NB4 (cell line): ENCODE measurements around the gene LCLAT1.
"Not testable (repeated sequence)": the region's sequence is repeated elsewhere in the genome, so short reads cannot be mapped to it uniquely, and the experiment has no call there.

Source experiments
- DNase-seq: peaks from one replicate; pipeline ENCODE4 v3.0.0; 2010; ENCODE audit warnings: low read depth
- H3K4me3 ChIP-seq: one replicate; pipeline ENCODE4 v1.5.1; 2011; ENCODE audit warnings: mild to moderate bottlenecking, low read depth, low read length, moderate library complexity
- MYC ChIP-seq: IDR thresholded peaks from 2 replicates; pipeline ENCODE4 v1.6.1; 2011; ENCODE audit warnings: low read depth, low read length
- POLR2A ChIP-seq: IDR thresholded peaks from 2 replicates; pipeline ENCODE4 v1.6.1; 2011; ENCODE audit warnings: mild to moderate bottlenecking; ENCODE audit not compliant: insufficient read length; ENCODE audit errors: extremely low read depth
- TF ChIP-seq, protein P1 (sequence below): IDR thresholded peaks from 2 replicates; pipeline ENCODE4 v1.6.1; 2011; ENCODE audit warnings: low read depth, low read length
- TF ChIP-seq, protein P2 (sequence below): IDR thresholded peaks from one replicate; pipeline ENCODE4 v1.5.1; 2012; ENCODE audit warnings: low read depth, low read length

Gene LCLAT1

DNA sequence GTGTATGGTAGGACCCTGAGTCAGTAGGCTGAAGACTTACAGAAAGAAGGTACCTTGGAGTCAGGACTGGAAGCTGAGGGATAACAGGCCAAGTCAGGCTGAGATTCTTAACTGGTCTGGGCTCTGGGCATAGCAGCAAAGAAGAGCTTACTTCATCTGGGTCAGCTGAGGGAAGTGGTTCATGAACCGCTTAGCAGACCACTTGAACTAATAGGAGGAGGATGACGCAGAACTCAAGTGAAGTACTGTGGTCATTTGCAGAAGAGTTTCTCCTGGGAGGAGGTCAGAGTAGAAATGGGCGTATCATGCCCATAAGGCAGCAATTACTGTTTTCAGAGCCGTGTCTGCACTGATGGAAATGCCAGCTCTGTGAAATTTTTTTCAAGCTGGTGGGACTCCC is 164.5 kb downstream of the LCLAT1 start:
- no peak for TF ChIP-seq POLR2A
- TF ChIP-seq, protein P1, sequence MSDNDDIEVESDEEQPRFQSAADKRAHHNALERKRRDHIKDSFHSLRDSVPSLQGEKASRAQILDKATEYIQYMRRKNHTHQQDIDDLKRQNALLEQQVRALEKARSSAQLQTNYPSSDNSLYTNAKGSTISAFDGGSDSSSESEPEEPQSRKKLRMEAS = no peak
- TF ChIP-seq, protein P2, sequence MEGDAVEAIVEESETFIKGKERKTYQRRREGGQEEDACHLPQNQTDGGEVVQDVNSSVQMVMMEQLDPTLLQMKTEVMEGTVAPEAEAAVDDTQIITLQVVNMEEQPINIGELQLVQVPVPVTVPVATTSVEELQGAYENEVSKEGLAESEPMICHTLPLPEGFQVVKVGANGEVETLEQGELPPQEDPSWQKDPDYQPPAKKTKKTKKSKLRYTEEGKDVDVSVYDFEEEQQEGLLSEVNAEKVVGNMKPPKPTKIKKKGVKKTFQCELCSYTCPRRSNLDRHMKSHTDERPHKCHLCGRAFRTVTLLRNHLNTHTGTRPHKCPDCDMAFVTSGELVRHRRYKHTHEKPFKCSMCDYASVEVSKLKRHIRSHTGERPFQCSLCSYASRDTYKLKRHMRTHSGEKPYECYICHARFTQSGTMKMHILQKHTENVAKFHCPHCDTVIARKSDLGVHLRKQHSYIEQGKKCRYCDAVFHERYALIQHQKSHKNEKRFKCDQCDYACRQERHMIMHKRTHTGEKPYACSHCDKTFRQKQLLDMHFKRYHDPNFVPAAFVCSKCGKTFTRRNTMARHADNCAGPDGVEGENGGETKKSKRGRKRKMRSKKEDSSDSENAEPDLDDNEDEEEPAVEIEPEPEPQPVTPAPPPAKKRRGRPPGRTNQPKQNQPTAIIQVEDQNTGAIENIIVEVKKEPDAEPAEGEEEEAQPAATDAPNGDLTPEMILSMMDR = no peak
- TF ChIP-seq MYC = no peak
- DNase-seq = peak; percentile 4
- H3K4me3 ChIP-seq = no peak overlapping the region

DNA sequence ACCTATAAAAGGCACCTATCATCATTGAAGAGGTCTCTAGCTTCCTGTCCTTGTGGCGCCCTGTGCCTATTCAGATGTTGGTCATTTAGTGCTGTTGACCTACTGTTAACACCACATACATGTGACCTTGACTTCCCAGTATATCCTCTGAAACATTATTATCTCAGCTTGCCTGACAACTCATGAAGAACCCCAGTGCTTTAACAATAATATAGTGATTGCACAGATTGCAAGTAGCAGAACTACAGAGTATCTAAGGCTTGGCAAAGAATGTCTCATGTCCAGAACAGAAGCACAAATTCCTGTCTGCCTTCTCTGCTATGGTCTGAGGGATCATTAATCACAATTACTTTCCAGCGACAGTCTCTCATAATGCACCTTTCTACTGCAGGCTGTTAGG is 165.3 kb downstream of the LCLAT1 start:
- TF ChIP-seq POLR2A = no peak
- no peak for TF ChIP-seq MYC
- TF ChIP-seq, protein P2 = no peak
- TF ChIP-seq, protein P1 = no peak

DNA sequence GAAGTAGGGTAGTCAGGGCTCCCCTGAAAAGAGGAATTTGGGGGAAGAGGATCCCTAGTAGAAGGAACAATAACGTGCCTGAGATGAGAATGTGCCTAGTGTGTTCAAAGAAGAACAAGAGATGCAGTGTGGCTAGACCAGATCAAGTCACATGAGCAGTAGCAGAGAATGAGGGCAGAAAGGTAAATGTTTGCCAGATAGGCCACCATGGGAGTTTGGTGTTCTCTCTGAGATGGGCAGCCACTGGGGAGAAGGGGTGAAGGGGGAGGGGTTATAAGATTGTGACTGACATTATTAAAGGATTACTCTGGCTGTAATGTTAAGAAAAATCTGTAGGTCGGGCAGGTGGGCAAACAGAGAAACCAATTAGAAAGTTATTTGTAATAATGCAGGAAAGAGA is 166.0 kb downstream of the LCLAT1 start:
- TF ChIP-seq POLR2A = no peak
- TF ChIP-seq, protein P2 = no peak
- TF ChIP-seq, protein P1 = no peak
- no peak for TF ChIP-seq MYC
- no peak for DNase-seq
- no peak overlapping the region for H3K4me3 ChIP-seq

More for the DNA sequence above, 165.3 kb downstream of the LCLAT1 start:
- DNase-seq = no peak
- H3K4me3 ChIP-seq = no peak overlapping the region

DNA sequence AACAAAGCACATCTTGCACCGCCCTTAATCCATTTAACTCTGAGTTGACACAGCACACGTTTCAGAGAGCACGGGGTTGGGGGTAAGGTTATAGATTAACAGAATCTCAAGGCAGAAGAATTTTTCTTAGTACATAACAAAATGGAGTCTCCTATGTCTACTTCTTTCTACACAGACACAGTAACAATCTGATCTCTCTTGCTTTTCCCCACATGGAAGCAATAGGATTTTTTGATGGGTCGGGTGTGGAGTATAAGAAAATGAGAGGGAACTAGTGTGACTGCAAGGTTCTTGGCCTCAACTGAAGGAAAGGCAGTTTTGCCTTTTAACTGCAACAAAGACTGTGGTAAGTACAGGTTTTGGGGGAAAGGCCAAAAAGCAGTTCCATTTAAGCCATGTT is 167.2 kb downstream of the LCLAT1 start:
- H3K4me3 ChIP-seq, DNase-seq: not testable (repeated sequence)

DNA sequence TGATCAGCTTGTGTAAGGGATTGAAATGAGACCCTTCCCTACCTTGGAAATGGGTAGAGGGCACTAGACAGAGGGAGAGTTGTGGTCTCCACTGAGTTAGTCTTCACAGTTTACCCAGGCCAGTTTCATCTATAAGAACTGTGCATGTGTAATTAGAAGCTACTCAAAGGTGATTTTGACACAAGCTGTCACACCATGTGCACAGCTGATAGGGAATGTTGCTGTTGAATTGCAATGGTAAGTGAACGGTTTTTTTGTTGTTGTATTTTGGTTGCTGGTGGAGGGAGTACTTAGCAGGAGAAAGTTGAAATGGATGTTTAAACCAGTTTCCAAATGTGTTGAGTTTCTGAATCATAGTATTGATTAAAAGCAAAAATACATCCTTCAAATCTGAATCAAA is 168.9 kb downstream of the LCLAT1 start:
- TF ChIP-seq, protein P1 = no peak
- TF ChIP-seq, protein P2 = no peak
- TF ChIP-seq MYC (no peak), POLR2A (no peak)
- DNase-seq = no peak
- no peak overlapping the region for H3K4me3 ChIP-seq

DNA sequence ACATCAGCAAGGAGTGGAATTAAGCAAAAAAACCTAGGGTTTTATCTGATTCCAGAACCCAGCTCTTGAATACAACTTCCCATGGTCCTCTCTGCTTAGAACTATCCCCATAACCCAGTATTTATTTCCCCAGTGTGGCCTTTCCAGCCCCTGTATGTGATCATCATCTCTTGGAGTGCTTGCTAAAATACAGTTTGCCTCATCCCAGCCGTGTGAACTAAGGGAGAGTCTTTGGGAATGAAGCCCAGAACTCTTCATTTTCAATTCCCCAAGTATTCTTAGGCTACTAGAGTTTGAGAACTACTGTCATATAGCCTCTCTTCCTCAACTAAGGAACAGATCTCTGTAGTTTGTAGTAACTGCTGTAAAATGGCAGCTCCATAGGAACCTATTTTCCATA is 173.1 kb downstream of the LCLAT1 start:
- no peak for DNase-seq
- H3K4me3 ChIP-seq = no peak overlapping the region
- TF ChIP-seq, protein P2 = no peak
- TF ChIP-seq POLR2A = no peak
